Sigmoid colon (tissue), 7 donors: Measurements from ENCODE around the gene PLXNA3. TPM values are rescaled to one million over a fixed set of nuclear protein-coding genes. Genes with fewer than 3 reads are reported as not detected.

Experiments used
- DNase-seq: peaks from one replicate; pipeline ENCODE4 v3.0.0-alpha.2; 2019
- H3K27ac ChIP-seq, 4 donors: fragments of 200-600 bp; sonication (generic); one replicate each; pipeline ENCODE4 v1.5.1; 2016 to 2019; ENCODE audit warnings: mild to moderate bottlenecking in 1 of 4
- H3K27me3 ChIP-seq, 3 donors: fragments of 200-600 bp; sonication (generic); one replicate each; pipeline ENCODE4 v1.5.1; 2019; ENCODE audit warnings: mild to moderate bottlenecking in 1 of 3
- H3K36me3 ChIP-seq, 4 donors: fragments of 200-600 bp; sonication (generic); one replicate each; pipeline ENCODE4 v1.5.1; 2016 to 2019
- H3K4me1 ChIP-seq, 4 donors: fragments of 200-600 bp; sonication (generic); one replicate each; pipeline ENCODE4 v1.5.1; 2017 to 2019
- H3K4me3 ChIP-seq, 4 donors: fragments of 200-600 bp; sonication (generic); one replicate each; pipeline ENCODE4 v1.5.1; 2017 to 2019; ENCODE audit warnings: mild to moderate bottlenecking in 2 of 4, moderate library complexity in 1 of 4
- H3K9me3 ChIP-seq, 4 donors: fragments of 200-600 bp in 3 of 4; sonication (generic) in 3 of 4; one replicate each; pipeline versions ENCODE4 v1.5.1 to v1.6.1; 2013 to 2019
- EP300 ChIP-seq, 4 donors: sonication (generic); formaldehyde crosslinking; IDR thresholded peaks; one replicate each; pipeline ENCODE4 v1.6.1; 2017; ENCODE audit warnings: antibody characterized with exemption in 4 of 4
- POLR2A ChIP-seq, 2 donors: fragments of 450-650 bp; IDR thresholded peaks; one replicate each; pipeline ENCODE4 v1.6.1; 2016; ENCODE audit warnings: antibody characterized with exemption in 2 of 2, mild to moderate bottlenecking in 2 of 2, moderate library complexity in 2 of 2
- POLR2AphosphoS5 ChIP-seq, 4 donors: sonication (generic); formaldehyde crosslinking; IDR thresholded peaks; one replicate each; pipeline ENCODE4 v1.6.1; 2017; ENCODE audit warnings: antibody characterized with exemption in 4 of 4
- WGBS, 2 donors: extraction: QIAGEN DNeasy Blood & Tissue Kit; methylation state at CpG; one replicate each; pipeline ENCODE4 v1.1.7; 2013; 5-methylcytosine and 5-hydroxymethylcytosine counted together
- intact Hi-C: fragments of 100-400 bp; cut with DNase I; formaldehyde crosslinking; loops from one replicate; pipeline ENCODE4 v1.15.1; 2023
- polyA plus RNA-seq, 3 donors: library from polyadenylated mRNA; stranded (reverse); fragments of 200-250 nt; gene quantifications; one replicate each; pipeline ENCODE4 v1.2.3, GENCODE V29; 2013
- total RNA-seq, 4 donors: library from RNA; depleted of rRNA; stranded (reverse); fragments of >200 nt; gene quantifications; one replicate each; pipeline ENCODE4 v1.1.0, GENCODE V29; 2016
- TF ChIP-seq, protein P1 (sequence below), 4 experiments: fragments of 450-650 bp in 3 of 4; fragments of 200-600 bp in 1 of 4; IDR thresholded peaks; one replicate each; pipeline ENCODE4 v1.5.1; 2016 to 2019; ENCODE audit warnings: antibody characterized with exemption in 4 of 4, mild to moderate bottlenecking in 3 of 4, moderate library complexity in 2 of 4
- donor health status: healthy with polysubstance abuse.
- donor health status: Bipolar disorder and iron deficiency.
- donor health status: healthy.

Gene PLXNA3
- total and polyA plus RNA-seq, 7 donors = 3.1 to 22.9 (median 6.1) TPM

DNA sequence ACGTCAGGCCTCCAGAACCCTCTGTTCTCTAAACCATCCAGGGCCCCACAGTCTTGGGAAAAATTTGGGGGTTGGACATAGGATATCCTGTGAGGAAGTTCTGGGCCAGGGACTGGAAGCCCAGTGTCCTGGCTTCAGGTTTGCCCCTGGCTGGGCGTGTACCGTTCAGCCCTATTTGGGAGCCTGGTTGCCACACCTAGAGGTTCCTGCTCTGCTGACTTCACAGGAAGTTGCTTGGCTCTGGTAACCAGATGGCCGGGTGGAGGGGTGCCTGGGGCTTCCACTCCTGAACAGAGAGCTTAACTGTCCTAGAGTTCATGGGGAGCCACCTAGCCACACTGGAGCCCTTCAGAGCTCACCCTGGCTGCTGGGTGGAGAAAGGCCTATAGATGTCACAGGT lies 45.6 kb upstream of the PLXNA3 start:
- Histone ChIP-seq H3K9me3 (no peaks in the 10 kb centered on the region), H3K4me3 (peak overlapping the region; percentile 62 to 86 (median 82)), H3K27ac (peak overlapping the region; percentile 93 to 94 (median 93)), H3K27me3 (no peaks in the 10 kb centered on the region), H3K36me3 (no peaks in the 10 kb centered on the region), H3K4me1 (peaks cover 0 to 8% (median 7%) of the 10 kb centered on the region in 4 donors)
- WGBS, 2 donors = 5 to 9% methylated on average over 4 of the region's 4 CpGs
- no peak for TF ChIP-seq EP300 (IDR thresholded peaks at IDR 0.05)
- TF ChIP-seq POLR2AphosphoS5 (IDR thresholded peaks at IDR 0.05) = no peak
- TF ChIP-seq POLR2A (IDR thresholded peaks at IDR 0.05) = no peak
- TF ChIP-seq, protein P1, sequence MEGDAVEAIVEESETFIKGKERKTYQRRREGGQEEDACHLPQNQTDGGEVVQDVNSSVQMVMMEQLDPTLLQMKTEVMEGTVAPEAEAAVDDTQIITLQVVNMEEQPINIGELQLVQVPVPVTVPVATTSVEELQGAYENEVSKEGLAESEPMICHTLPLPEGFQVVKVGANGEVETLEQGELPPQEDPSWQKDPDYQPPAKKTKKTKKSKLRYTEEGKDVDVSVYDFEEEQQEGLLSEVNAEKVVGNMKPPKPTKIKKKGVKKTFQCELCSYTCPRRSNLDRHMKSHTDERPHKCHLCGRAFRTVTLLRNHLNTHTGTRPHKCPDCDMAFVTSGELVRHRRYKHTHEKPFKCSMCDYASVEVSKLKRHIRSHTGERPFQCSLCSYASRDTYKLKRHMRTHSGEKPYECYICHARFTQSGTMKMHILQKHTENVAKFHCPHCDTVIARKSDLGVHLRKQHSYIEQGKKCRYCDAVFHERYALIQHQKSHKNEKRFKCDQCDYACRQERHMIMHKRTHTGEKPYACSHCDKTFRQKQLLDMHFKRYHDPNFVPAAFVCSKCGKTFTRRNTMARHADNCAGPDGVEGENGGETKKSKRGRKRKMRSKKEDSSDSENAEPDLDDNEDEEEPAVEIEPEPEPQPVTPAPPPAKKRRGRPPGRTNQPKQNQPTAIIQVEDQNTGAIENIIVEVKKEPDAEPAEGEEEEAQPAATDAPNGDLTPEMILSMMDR (IDR thresholded peaks at IDR 0.05) = no peak
- no peak for DNase-seq
- intact Hi-C loops = loop anchor here (5.0 kb wide), 1 partner anchor 65 kb away; the partner anchor contains the start of gene LAGE3

DNA sequence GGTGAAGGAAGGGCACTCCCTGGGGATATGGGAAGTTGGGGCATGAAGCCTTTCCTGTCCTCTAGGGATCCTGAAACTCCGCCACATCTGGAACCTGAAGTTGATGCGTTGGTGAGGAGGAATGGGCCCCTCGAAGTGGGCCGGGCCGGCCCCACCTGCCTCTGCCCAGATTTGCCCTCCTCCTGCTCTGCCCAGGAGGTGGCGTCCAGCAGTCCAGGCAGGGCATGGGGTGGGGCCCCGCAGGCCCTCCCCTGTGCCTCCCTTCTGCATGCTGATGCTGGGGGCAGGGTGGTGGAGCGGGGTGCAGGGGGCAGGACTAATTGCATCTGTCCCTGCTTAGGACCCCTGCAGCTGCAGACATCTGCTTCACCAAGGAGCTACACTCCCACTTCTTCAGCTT lies 44.9 kb upstream of the PLXNA3 start:
- TF ChIP-seq EP300 (IDR thresholded peaks at IDR 0.05) = no peak
- TF ChIP-seq POLR2AphosphoS5 (IDR thresholded peaks at IDR 0.05) = no peak
- no peak for TF ChIP-seq POLR2A (IDR thresholded peaks at IDR 0.05)
- TF ChIP-seq, protein P1 (IDR thresholded peaks at IDR 0.05) = no peak
- Histone ChIP-seq H3K36me3 (no peaks in the 10 kb centered on the region), H3K9me3 (no peaks in the 10 kb centered on the region), H3K4me3 (no peak overlapping the region), H3K4me1 (peaks cover 0 to 8% (median 7%) of the 10 kb centered on the region in 4 donors), H3K27me3 (no peaks in the 10 kb centered on the region), H3K27ac (peak overlapping the region in 2 of 4 donors; percentile 93)
- no peak for DNase-seq
- 43 to 78% methylated on average over 8 of the region's 8 CpGs for WGBS, 2 donors
- intact Hi-C loops = loop anchor here (5.0 kb wide), 1 partner anchor 64 kb away; the partner anchor contains the start of gene LAGE3

DNA sequence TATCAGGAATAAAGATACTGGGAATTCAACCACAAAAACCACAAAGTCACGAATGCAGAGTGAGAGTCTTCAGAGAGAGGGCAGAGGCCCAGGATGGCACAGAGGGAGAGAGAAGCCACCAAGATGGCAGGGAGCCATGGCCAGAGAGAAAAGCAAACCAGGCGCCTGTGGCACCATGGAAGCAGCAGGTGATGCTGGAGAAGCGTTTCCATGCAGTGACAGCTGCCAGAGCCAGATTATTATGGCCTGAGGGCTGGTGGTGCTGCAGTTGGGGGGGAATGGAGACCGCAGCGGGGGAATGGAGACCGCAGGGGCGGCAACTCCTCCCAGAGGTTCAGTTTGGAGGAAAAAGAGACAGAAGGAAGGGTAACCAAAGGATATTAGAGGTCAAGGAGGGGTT lies 40.9 kb upstream of the PLXNA3 start:
- intact Hi-C loops = no loop called here
- DNase-seq = no peak
- Histone ChIP-seq H3K27me3 (no peaks in the 10 kb centered on the region), H3K9me3 (no peaks in the 10 kb centered on the region), H3K36me3 (no peaks in the 10 kb centered on the region), H3K27ac (no peak overlapping the region), H3K4me3 (no peak overlapping the region), H3K4me1 (peaks cover 0 to 7% (median 6%) of the 10 kb centered on the region in 4 donors)
- WGBS, 2 donors = 80% methylated on average over 7 of the region's 7 CpGs
- no peak for TF ChIP-seq POLR2A (IDR thresholded peaks at IDR 0.05)
- no peak for TF ChIP-seq POLR2AphosphoS5 (IDR thresholded peaks at IDR 0.05)
- TF ChIP-seq, protein P1 (IDR thresholded peaks at IDR 0.05) = no peak
- no peak for TF ChIP-seq EP300 (IDR thresholded peaks at IDR 0.05)

DNA sequence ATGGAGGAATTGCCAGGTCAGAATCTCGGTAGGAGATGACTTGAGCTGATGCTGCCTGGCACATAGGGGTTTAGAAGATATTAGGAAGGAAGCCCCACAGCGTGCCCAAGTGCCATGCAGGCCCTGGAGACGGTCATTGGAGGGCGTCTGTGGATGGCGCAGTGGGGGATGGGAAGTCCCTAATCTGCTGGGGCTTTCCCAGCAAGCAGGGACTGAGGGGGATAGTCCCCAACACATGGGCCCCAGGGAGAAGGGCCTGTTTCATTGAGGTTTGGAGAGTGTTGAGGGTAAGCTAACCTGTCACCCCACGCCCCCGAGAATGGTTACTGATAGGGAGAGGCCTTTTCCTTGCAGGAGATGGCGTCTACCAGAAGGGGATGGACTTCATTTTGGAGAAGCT lies 38.9 kb upstream of the PLXNA3 start:
- DNase-seq = no peak
- peak overlapping the region in 1 of 4 donors; percentile 27 for H3K27ac ChIP-seq
- intact Hi-C loops = no loop called here
- H3K36me3 ChIP-seq = no peaks in the 10 kb centered on the region
- no peak overlapping the region for H3K4me3 ChIP-seq
- WGBS, 2 donors = 88 to 91% methylated on average over 8 of the region's 8 CpGs
- H3K9me3 ChIP-seq = no peaks in the 10 kb centered on the region
- no peaks in the 10 kb centered on the region for H3K4me1 ChIP-seq
- TF ChIP-seq POLR2AphosphoS5 (IDR thresholded peaks at IDR 0.05) = no peak
- H3K27me3 ChIP-seq = no peaks in the 10 kb centered on the region

DNA sequence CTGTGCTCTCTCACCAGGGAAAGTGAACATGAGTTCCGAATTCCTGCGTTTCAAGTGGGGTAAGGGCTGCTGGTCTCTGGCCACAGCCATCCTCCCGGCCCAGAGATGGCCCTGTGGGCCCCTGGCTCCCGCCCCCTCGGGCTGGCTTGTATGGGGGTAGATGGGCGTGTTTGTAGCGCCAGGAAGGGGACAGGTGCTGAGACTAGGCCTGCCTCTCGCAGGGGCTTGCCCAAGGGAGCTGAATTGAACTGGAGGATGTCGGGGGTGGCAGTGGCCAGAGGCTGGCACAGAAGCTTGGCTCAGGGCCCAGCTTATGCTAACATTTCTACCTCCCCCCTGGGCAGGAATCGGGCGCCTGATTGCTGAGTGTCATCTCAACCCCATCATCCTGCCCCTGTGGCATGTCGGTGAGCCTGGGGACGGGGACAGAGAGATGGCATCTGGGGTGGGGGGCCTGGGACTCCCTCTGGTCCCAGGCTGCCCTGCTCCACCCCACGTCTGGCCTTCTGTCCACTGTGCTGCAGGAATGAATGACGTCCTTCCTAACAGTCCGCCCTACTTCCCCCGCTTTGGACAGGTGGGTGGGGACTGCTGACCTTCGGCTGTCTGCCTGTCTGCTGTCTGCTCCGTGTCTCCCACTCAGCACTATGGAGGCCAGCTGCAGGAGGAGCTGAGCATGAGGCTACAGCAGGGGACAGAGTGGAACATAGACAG lies 38.2 kb upstream of the PLXNA3 start:
- no peak for TF ChIP-seq POLR2A (IDR thresholded peaks at IDR 0.05)
- TF ChIP-seq POLR2AphosphoS5 (IDR thresholded peaks at IDR 0.05) = no peak
- TF ChIP-seq EP300 (IDR thresholded peaks at IDR 0.05) = no peak
- TF ChIP-seq, protein P1 (IDR thresholded peaks at IDR 0.05) = no peak
- 86 to 90% methylated on average over 19 of the region's 19 CpGs for WGBS, 2 donors
- no peaks in the 10 kb centered on the region for H3K9me3 ChIP-seq
- no peaks in the 10 kb centered on the region for H3K4me1 ChIP-seq
- H3K4me3 ChIP-seq = no peak overlapping the region
- peak overlapping the region in 1 of 4 donors; percentile 27 for H3K27ac ChIP-seq
- H3K36me3 ChIP-seq = no peaks in the 10 kb centered on the region
- DNase-seq = no peak
- intact Hi-C loops = no loop called here
- H3K27me3 ChIP-seq = no peaks in the 10 kb centered on the region
